ENCODE measurements around the gene NYNRIN.

The NYNRIN gene

GRCh38 chr14:24416932-24417619, 18.3 kb downstream of the NYNRIN start:
- DNase-seq, result no peak

GRCh38 chr14:24417832-24418491, 19.2 kb downstream of the NYNRIN start:
- no peak for DNase-seq

- DNase-seq, result no peak
These were observed 19.7 kb downstream of the NYNRIN start for GRCh38 chr14:24418492-24418873.

GRCh38 chr14:24422261-24422660, 23.5 kb downstream of the NYNRIN start:
- no peak for DNase-seq

- no peak for DNase-seq
These were observed 24.1 kb downstream of the NYNRIN start for GRCh38 chr14:24422694-24423601.

- DNase-seq, result peak; percentile 57
These were observed 26.9 kb downstream of the NYNRIN start for GRCh38 chr14:24425704-24426103.

GRCh38 chr14:24426150-24426911, 27.5 kb downstream of the NYNRIN start:
- DNase-seq, result no peak

GRCh38 chr14:24426912-24427536, 28.2 kb downstream of the NYNRIN start:
- DNase-seq, result no peak

GRCh38 chr14:24427537-24428508, 29.0 kb downstream of the NYNRIN start:
- DNase-seq, result no peak

GRCh38 chr14:24428628-24429394, 30.0 kb downstream of the NYNRIN start:
- no peak for DNase-seq

GRCh38 chr14:24429395-24430142, 30.8 kb downstream of the NYNRIN start, which contains the start of the genes CBLN3 and KHNYN:
Gene CBLN3 (minus strand): TSS chr14:24429668. CDS start chr14:24429054, 614 bp downstream.
Gene KHNYN (plus strand): TSS chr14:24429954. CDS start chr14:24430731, 777 bp downstream.
- DNase-seq, result peak; percentile 94

- peak; percentile 61 for DNase-seq
These were observed 31.4 kb downstream of the NYNRIN start for GRCh38 chr14:24430143-24430681.

- peak; percentile 84 for DNase-seq
These were observed 32.1 kb downstream of the NYNRIN start for GRCh38 chr14:24430682-24431568.

- DNase-seq, result peak; percentile 94
These were observed 32.9 kb downstream of the NYNRIN start for GRCh38 chr14:24431569-24432258.

GRCh38 chr14:24432259-24433131, 33.7 kb downstream of the NYNRIN start:
- no peak for DNase-seq

- no peak for DNase-seq
These were observed 35.2 kb downstream of the NYNRIN start for GRCh38 chr14:24434036-24434435.
